ENCODE results near the gene SDC3. TPM values are rescaled to one million over a fixed set of nuclear protein-coding genes. Genes with fewer than 3 reads are reported as not detected.

The SDC3 gene
- total and polyA plus RNA-seq, 9 donors = 21.9 to 65.8 (median 43.7) TPM

DNA sequence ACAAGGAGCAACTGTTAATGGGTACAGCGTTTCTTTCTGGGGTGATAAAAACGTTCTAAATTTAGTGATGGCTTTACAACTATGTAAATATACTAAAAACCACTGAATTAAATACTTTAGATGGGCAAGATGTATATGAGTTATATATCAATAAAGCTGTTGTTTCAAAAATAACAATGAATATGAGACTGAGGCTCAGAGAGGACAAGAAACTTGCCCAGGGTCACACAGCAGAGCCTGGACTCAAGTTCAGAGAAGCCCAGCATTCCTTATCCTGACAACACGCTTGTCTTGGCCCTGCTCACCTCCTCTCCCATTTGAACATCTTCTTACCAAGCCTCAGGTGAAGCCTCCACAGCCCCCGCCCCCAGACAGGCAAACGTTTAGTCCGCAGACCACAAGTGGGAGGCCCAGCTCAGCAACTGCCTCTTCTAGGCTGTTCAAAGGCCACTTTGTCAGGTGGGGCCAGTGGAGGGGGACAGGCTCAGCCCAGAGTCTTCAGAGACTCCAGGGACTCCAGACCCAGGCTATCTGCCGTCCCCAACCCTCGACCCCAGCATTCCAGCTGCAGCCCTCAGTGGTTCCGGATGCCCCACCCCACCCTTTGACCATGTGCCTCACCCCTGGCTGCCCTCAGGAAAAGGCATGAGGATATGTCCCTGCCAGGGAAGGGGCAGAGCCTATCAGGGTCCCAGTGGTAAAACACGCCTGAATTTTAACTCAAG, 17.9 kb downstream of the SDC3 start:
- WGBS (ENCODE audit: insufficient coverage) = 62% methylated on average over 8 of the region's 10 CpGs
- Histone ChIP-seq H3K27me3 (ENCODE audit: control insufficient read depth, insufficient read depth, low read length) (no peaks in the 10 kb centered on the region), H3K4me3 (ENCODE audit: low read length) (no peak overlapping the region), H3K27ac (ENCODE audit: low read length) (no peak overlapping the region), H3K4me1 (ENCODE audit: control insufficient read depth, insufficient read depth, low read length) (peaks cover 65% of the 10 kb centered on the region), H3K9me3 (replicated peaks; ENCODE audit: control insufficient read depth, low read depth, low read length) (no peaks in the 10 kb centered on the region), H3K36me3 (ENCODE audit: control insufficient read depth, insufficient read depth, low read length) (peaks cover 7% of the 10 kb centered on the region)
- DNase-seq = no peak

DNA sequence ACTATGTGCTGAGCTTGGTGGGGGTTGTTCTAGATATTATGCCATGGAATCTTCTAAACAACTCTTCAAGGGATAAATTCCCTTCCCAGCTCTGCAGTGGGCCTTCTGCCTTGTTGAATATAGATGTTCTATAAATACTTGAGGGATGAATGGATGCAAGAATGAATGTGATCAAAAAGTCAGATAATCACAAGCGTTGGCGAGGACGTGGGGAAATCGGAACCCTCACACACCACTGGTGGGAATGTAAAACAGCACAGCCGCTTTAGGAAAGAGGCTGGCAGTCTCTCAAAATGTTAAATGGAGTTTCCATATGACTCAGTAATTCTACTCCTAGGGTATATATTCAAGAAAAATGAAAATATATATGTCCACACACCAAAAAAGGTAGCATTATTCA, 19.0 kb downstream of the SDC3 start:
- Histone ChIP-seq H3K27ac (ENCODE audit: low read length) (no peak overlapping the region), H3K4me3 (ENCODE audit: low read length) (no peak overlapping the region), H3K36me3 (ENCODE audit: control insufficient read depth, insufficient read depth, low read length) (no peaks in the 10 kb centered on the region), H3K9me3 (replicated peaks; ENCODE audit: control insufficient read depth, low read depth, low read length) (no peaks in the 10 kb centered on the region), H3K4me1 (ENCODE audit: control insufficient read depth, insufficient read depth, low read length) (peaks cover 69% of the 10 kb centered on the region), H3K27me3 (ENCODE audit: control insufficient read depth, insufficient read depth, low read length) (no peaks in the 10 kb centered on the region)
- no CpG with 5 or more reads among the region's 5 CpGs for WGBS (ENCODE audit: insufficient coverage)
- DNase-seq = peak; percentile 44

DNA sequence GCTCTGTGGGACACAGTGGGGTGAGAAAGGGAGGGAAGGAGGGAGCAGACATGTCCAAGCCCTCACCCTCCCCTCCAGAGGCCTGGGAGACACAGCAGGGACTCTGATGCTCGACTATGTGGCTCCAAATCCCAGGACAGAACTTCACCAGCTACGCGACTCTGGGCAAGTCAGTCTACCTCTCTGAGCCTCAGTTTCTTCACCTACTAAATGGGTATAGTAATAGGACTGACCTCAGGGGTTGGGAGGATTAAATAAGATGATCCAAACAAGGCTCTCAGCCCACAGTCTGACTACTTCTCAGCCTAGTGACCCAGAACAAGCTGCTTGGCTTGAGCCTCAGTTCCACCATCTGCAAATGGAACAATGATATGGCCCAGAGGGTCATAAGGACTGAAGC, 19.6 kb downstream of the SDC3 start:
- no CpG with 5 or more reads among the region's 3 CpGs for WGBS (ENCODE audit: insufficient coverage)
- H3K36me3 ChIP-seq (ENCODE audit: control insufficient read depth, insufficient read depth, low read length) = no peaks in the 10 kb centered on the region
- no peaks in the 10 kb centered on the region for H3K9me3 ChIP-seq (replicated peaks; ENCODE audit: control insufficient read depth, low read depth, low read length)
- peak overlapping the region; percentile 90 for H3K27ac ChIP-seq (ENCODE audit: low read length)
- H3K27me3 ChIP-seq (ENCODE audit: control insufficient read depth, insufficient read depth, low read length) = no peaks in the 10 kb centered on the region
- no peak overlapping the region for H3K4me3 ChIP-seq (ENCODE audit: low read length)
- DNase-seq = no peak
- H3K4me1 ChIP-seq (ENCODE audit: control insufficient read depth, insufficient read depth, low read length) = peaks cover 72% of the 10 kb centered on the region

DNA sequence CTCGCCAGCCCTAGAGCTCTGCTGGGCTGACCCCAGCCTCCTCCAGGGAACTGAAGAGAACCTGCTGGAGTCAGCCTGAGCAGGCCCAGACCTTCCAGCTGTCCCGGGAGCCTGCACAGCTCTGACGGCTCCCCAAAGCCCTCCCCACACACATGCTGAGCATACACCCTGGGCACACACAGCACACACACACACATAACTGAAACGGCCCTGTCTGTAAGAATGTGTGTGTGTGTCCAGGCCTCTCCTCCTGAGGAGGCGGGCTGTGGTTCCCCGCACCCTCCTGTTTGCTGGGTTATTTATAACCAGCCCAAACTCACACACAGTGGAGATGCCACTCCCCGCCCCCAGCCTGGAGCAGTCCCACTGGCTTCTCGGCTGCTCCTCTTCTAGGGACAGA, 20.2 kb downstream of the SDC3 start:
- Histone ChIP-seq H3K27me3 (ENCODE audit: control insufficient read depth, insufficient read depth, low read length) (no peaks in the 10 kb centered on the region), H3K4me3 (ENCODE audit: low read length) (no peak overlapping the region), H3K4me1 (ENCODE audit: control insufficient read depth, insufficient read depth, low read length) (peaks cover 72% of the 10 kb centered on the region), H3K27ac (ENCODE audit: low read length) (peak overlapping the region; percentile 90), H3K36me3 (ENCODE audit: control insufficient read depth, insufficient read depth, low read length) (no peaks in the 10 kb centered on the region), H3K9me3 (replicated peaks; ENCODE audit: control insufficient read depth, low read depth, low read length) (no peaks in the 10 kb centered on the region)
- WGBS (ENCODE audit: insufficient coverage) = 27% methylated on average over 3 of the region's 8 CpGs
- peak; percentile 86 for DNase-seq

DNA sequence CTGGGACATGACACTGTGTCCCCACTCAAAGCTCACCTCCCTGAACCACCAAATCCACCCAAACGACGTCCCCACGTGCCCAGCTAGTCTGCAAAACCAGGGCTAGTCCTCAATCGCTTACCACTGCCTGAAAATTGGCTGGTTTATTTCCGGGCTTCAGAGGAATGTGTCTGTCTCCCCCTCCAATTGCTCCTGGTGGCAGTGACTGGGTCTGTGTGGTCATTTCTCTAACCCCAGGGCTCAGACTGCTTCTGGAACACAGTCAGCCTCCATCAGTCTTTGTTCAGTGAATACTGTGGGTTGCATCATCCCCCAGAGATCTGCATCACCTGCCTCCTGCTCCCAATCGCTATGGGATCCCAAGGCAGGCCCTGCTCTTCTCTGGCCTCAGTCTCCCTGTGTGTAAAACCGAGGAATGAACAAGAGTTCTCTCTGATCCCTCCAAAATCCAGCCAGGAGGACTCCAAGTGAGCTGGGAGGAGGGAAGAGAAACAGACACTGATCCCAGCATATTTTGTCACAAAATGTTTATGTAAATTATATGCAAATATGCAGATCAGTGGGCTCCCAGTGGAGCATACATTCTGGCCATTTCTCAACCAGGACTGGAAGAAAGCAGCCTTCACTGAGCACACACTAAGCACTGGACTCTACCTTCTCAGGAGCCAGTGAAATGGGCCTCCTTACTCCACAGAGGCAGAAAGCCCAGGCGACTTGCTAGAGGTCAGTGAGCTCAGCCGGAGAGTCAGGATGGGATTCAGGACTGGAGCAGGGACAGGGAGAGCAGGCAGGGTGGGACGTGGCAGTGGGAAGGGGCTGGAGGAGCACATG, 20.9 kb downstream of the SDC3 start:
- Histone ChIP-seq H3K27me3 (ENCODE audit: control insufficient read depth, insufficient read depth, low read length) (no peaks in the 10 kb centered on the region), H3K36me3 (ENCODE audit: control insufficient read depth, insufficient read depth, low read length) (no peaks in the 10 kb centered on the region), H3K9me3 (replicated peaks; ENCODE audit: control insufficient read depth, low read depth, low read length) (no peaks in the 10 kb centered on the region), H3K4me3 (ENCODE audit: low read length) (no peak overlapping the region), H3K4me1 (ENCODE audit: control insufficient read depth, insufficient read depth, low read length) (peaks cover 72% of the 10 kb centered on the region), H3K27ac (ENCODE audit: low read length) (peak overlapping the region; percentile 90)
- DNase-seq = no peak
- WGBS (ENCODE audit: insufficient coverage) = 58% methylated on average over 4 of the region's 10 CpGs

DNA sequence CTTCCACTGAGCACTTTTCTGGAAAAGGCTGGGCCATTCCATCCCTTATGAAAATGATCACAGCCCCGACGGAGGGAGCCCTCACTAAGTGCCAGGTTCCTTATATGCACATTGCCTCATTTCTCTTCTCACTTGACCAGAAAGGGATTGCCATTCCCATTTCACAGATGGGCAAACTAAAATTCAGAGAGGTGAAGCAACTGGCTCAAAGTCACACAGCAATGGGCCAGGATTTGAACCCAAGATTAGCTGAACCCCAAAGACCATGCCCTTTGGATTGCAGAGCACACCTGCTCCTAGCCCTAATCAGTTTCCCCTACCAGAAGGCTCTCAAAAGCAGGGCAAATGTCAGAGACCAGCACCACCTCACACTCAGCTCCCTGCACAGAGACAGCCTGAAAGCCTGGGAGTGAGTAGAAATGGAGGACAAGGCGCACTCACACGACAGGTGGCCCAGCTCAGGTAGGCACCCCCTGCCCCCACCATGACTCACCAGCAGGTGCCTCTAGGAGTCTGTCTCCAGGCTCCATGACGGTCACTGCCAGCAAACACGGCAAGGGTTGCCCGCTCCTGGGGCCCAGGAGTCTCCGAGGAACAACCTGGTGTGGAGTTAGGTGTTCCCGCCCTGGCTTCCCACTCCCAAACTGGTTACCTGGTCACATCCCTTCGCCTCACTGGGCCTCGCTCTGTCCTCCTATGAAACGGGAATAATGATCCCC, 21.7 kb downstream of the SDC3 start:
- WGBS (ENCODE audit: insufficient coverage) = 89% methylated on average over 7 of the region's 12 CpGs
- Histone ChIP-seq H3K36me3 (ENCODE audit: control insufficient read depth, insufficient read depth, low read length) (no peaks in the 10 kb centered on the region), H3K4me1 (ENCODE audit: control insufficient read depth, insufficient read depth, low read length) (peaks cover 64% of the 10 kb centered on the region), H3K27ac (ENCODE audit: low read length) (peak overlapping the region; percentile 90), H3K9me3 (replicated peaks; ENCODE audit: control insufficient read depth, low read depth, low read length) (no peaks in the 10 kb centered on the region), H3K27me3 (ENCODE audit: control insufficient read depth, insufficient read depth, low read length) (no peaks in the 10 kb centered on the region), H3K4me3 (ENCODE audit: low read length) (no peak overlapping the region)
- no peak for DNase-seq

DNA sequence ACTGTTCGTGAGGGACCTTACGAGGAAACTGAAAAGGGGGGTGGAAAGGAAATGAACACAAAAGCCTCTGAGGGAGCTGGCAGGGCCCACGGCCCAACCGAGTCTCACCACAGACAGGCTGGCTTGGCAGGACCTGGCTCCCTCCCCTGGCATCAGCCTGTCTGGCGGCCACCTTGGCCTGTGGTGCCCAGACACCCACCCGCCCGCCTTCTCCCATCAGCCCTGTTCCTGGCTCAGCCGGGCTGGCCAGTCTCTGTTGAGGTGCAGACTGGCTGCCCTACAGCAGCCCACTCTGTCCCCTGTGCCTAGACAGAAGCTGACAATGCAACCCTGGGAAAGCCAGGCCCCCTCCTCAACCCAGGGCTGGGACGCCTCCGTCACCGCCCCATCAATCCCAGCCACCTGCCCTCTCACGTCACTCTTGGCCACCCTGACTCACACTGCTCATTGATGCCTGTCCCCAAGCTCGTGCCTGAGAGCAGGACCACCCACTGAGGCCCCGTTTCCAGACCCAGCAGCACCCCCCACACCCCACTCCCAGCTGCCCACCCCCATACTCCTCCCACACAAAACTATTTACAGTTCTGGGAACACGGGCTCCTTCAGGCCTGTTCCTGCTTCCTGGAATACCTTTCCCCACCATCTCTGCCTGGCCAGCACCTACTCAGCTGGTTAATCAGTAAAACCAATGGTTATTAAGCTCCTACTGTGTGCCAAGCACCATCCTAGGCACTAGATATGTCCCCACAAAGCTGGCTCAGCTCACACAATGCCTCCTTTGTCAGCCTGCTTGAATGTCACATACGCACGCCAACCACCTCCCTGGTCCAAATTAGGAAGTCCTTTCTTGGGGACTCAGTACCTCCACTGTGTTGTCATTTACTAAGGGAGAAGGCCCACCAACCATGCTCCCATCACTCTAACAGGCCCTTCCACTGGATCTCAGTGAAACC, 22.7 kb downstream of the SDC3 start:
- H3K4me1 ChIP-seq (ENCODE audit: control insufficient read depth, insufficient read depth, low read length) = peaks cover 63% of the 10 kb centered on the region
- WGBS (ENCODE audit: insufficient coverage) = 41% methylated on average over 16 of the region's 17 CpGs
- DNase-seq = peak; percentile 46
- no peaks in the 10 kb centered on the region for H3K27me3 ChIP-seq (ENCODE audit: control insufficient read depth, insufficient read depth, low read length)
- H3K9me3 ChIP-seq (replicated peaks; ENCODE audit: control insufficient read depth, low read depth, low read length) = no peaks in the 10 kb centered on the region
- peak overlapping the region; percentile 42 for H3K27ac ChIP-seq (ENCODE audit: low read length)
- H3K36me3 ChIP-seq (ENCODE audit: control insufficient read depth, insufficient read depth, low read length) = no peaks in the 10 kb centered on the region
- H3K4me3 ChIP-seq (ENCODE audit: low read length) = no peak overlapping the region

DNA sequence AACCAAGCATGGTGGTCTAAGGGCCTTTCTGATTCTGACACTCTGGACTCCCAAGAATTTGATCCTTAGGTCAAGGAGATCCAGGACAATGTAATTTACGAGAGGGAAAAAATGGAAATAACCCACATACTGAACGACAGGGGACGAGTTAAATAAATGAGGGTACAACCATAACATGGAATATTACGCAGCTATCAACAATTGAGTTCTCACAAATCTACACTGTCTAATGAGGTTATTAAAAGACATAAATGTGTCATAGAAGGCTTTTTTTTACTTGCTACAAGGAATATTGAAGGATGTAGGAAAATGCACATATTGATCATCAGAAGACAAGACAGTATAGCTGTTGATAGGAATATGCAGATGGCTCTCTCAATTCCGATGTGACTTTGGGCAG, 23.8 kb downstream of the SDC3 start:
- Histone ChIP-seq H3K36me3 (ENCODE audit: control insufficient read depth, insufficient read depth, low read length) (no peaks in the 10 kb centered on the region), H3K27ac (ENCODE audit: low read length) (no peak overlapping the region), H3K9me3 (replicated peaks; ENCODE audit: control insufficient read depth, low read depth, low read length) (no peaks in the 10 kb centered on the region), H3K4me1 (ENCODE audit: control insufficient read depth, insufficient read depth, low read length) (peaks cover 73% of the 10 kb centered on the region), H3K4me3 (ENCODE audit: low read length) (no peak overlapping the region), H3K27me3 (ENCODE audit: control insufficient read depth, insufficient read depth, low read length) (no peaks in the 10 kb centered on the region)
- WGBS (ENCODE audit: insufficient coverage) = no CpG with 5 or more reads among the region's 5 CpGs
- DNase-seq = no peak

DNA sequence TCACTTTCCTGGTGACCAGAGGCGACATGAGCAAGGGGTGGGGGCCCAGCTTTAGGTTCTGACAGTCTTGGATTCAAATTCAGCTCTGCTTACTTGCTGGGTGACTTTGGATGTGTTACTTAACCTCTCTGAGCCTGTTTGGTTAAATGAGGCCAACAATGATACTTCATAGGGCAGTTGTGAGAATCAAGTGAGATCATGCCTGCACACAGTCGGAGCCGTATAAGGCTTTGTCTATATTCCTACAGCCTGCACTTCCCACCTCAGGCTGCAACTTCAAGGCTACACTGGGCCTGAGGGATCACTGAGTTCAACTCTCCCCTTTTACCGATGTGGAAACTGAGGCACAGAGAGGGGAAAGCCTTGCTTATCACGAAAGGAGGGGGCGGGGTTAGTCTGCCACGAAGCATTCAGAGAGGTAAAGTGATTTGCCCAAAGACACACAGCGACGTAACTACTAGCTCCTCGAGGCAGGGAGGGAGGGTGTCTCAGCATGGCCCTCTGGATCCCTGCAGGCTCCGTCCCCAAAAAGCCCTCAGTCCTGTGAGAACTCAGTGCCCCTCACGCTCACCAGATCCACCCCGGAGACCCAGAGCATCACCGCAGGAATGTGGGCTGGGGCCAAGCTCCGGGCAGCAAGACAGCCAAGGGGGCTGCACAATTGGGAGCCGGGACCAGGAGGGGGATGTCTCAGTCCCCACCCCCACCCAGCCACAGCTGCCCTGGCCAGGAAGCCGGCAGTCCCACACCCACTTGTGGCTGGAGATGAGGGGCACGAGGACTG, 25.0 kb downstream of the SDC3 start:
- H3K4me3 ChIP-seq (ENCODE audit: low read length) = no peak overlapping the region
- no peaks in the 10 kb centered on the region for H3K27me3 ChIP-seq (ENCODE audit: control insufficient read depth, insufficient read depth, low read length)
- 69% methylated on average over 9 of the region's 18 CpGs for WGBS (ENCODE audit: insufficient coverage)
- peaks cover 77% of the 10 kb centered on the region for H3K4me1 ChIP-seq (ENCODE audit: control insufficient read depth, insufficient read depth, low read length)
- no peak overlapping the region for H3K27ac ChIP-seq (ENCODE audit: low read length)
- no peaks in the 10 kb centered on the region for H3K9me3 ChIP-seq (replicated peaks; ENCODE audit: control insufficient read depth, low read depth, low read length)
- H3K36me3 ChIP-seq (ENCODE audit: control insufficient read depth, insufficient read depth, low read length) = no peaks in the 10 kb centered on the region
- no peak for DNase-seq

Measured in muscle of leg (tissue), 11 donors.